HTERT RPE-1 (cell line): ENCODE data around the gene RIPPLY3.

ENCODE experiments used
- in situ Hi-C: fragments of 300-500 bp; cut with MboI; formaldehyde crosslinking; loops from 4 replicates; pipeline ENCODE4 v1.14.3; 2020; ENCODE audit warnings: low sequenced_read_pairs

The RIPPLY3 gene, protein sequence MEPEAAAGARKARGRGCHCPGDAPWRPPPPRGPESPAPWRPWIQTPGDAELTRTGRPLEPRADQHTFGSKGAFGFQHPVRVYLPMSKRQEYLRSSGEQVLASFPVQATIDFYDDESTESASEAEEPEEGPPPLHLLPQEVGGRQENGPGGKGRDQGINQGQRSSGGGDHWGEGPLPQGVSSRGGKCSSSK

DNA sequence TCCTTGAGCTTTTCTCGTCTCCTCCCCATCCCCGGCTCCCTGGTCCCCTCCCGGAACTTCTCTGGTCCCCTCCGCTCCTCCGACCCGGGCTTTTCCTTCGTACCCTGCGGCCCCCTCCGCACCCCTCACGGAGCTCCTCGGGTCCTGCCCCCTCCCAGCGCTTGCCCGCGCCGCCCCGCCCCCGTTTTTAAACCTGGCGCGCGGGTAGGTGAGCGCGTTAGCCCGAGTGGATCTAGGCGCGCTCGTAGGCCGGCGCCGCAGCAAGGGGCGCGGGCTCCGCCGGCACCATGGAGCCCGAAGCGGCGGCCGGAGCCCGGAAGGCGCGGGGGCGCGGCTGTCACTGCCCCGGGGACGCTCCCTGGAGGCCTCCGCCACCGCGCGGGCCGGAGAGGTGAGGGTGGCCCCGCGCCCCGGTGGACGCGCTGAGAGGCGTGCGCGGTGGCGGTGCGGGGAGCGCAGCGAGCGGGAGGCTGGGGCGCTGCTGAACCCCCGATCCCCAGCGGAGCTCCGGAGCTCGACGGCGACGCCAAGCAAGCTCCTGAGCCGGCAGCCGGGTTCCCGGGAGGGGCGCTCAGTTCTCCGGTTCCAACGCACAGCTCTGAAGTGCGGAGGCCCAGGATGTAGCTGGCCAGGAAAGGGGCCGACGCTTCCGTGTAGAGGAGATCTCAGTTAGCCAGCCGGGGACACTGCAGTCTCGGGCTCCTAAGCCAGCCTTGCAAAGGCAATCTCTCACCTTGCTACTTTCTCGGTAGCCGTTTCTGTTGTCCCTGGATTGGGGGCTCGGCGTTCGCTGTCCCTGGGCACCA, at the start of gene RIPPLY3:
RIPPLY3 (plus strand) TSS at position 217 of the 806 bp plus-strand sequence; CDS start at position 288, 71 bp downstream.
- in situ Hi-C loops = no loop called here

DNA sequence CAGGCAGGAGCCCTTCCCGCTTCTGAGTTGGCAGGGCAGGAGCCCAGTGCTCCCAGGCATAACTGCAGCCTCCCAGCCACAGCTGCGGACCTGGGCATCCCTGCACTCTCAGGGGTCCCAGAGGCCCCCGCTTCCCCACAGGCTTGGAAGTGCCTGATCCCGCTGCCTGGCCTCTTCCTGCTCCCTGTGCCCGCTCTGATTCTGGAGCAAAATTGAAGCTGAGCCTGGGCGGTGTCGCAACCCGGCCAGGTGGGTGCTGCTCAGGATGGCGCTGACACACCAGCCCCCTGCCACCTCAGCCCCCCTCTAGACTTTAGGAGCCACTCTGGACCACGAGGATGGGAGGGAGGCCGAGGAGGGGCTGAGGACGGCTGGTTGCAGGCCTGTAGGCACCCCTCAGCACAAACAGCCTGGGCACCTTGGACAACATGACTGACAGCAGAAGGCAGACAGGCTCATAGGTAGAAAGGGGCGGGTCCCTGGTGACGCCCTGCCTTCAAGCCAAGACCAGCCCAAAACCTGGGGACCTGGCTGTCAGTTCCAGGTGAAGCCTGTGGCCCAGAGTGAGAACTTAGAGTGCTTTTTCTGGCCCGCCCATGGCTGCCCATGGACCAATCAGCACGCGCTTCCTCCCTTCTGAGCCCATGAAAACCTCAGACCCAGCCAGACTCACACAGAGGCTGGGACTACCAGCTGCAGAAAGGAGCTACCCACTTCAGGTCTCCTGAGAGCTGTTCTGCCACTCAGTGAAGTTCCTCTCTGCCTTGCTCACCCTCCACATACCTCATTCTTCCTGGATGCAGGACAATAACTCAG, 47.3 kb upstream of the RIPPLY3 start:
- in situ Hi-C loops = no loop called here

GRCh38 chr21:36960676-36961284, 45.7 kb upstream of the RIPPLY3 start:
- in situ Hi-C loops = no loop called here

DNA sequence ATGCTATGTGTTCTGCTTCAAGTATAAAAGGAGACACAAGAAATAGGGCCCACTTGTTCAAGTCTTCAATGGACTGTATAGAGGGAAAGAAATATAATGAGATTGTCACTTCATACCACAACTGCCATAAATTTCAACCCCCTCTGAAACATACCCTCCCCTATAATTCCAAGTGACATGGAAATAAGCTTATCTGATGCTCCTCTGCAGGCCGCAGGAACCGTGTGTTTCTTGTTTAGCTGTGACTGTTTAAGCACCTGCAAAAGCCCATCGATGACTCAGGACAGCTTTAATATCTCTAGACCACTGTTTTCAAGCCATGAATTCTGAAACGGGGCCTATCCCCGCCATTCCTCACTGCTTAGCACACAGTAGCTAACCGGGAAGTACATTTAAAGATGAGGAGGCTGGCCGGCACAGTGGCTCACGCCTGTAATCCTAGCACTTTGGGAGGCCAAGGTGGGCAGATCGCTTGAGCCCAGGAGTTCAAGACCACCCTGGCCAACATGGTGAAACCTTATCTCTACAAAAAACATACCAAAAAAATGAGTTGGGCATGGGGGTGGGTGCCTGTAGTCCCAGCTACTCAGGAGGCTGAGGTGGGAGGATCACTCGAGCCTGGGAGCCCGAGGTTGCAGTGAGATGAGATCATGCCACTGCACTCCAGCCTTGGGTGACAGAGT, 44.3 kb upstream of the RIPPLY3 start:
- in situ Hi-C loops = no loop called here

- in situ Hi-C loops = no loop called here
These were observed 42.1 kb upstream of the RIPPLY3 start for GRCh38 chr21:36964398-36964797.

DNA sequence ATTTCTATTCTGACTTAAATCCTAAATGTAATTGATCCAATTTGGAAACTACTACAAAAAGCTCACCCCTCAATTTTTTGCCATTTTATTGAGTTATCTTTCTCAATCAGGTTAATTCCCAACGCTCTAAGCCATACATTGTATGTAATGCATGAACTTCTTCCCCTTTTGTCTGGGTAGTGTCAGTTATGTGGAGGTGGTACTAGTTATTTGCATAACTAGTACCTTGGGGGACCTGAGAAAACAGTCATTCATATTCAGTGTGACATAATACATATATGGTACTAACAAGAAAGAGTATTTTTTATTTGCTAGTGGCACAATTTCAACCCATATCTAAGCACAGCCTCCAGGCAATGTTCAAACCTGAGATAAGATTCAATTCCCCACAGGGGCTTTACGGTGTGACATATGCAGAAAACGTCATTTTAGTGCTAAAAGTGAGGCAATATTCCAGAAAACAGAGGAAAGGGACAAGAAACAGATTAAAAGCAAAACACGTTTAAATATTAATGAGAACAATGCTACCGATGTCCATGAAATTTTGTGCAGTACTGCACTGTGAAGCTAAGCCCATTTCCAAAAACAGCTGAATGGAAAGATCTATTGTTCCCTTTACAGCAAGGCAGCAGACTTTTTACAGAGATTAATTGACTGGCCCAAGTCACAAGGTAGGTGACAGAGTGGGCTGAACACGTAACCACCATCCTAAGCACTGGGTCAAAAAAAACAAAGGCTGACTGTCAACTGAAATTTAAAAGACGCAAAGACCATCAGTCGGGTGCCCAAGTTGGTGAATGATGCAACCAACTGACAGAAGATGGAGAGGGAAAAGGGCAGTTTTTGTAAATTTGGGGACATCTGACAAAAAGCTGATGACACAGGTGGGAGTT, 41.4 kb upstream of the RIPPLY3 start:
- in situ Hi-C loops = no loop called here

GRCh38 chr21:36965720-36966065, 40.8 kb upstream of the RIPPLY3 start:
- in situ Hi-C loops = no loop called here

- in situ Hi-C loops = no loop called here
These were observed 40.3 kb upstream of the RIPPLY3 start, which contains the start of gene HLCS for GRCh38 chr21:36966066-36966820. HLCS (minus strand) TSS chr21:36966669; CDS start chr21:36966638, 31 bp downstream.

GRCh38 chr21:36966821-36967768, 39.4 kb upstream of the RIPPLY3 start:
- in situ Hi-C loops = no loop called here

DNA sequence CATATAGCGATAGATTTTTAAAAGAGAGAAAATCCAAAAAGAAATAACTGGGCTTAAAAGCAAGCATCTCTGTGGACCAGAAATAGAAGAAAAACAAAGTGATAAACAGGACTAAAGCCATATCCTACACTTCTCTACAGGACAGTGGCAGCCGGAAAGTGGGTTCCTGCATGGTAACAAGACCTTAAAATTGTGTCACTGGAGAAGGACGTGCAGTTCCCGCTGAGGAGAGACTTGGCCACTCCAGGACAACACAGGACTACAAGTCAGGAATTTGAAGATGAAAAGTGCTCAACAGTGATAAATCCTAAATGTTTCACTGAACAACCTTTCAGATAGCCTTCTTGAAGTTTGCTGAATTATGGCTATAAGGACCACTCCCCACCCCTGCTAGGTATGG, 38.1 kb upstream of the RIPPLY3 start:
- in situ Hi-C loops = no loop called here

DNA sequence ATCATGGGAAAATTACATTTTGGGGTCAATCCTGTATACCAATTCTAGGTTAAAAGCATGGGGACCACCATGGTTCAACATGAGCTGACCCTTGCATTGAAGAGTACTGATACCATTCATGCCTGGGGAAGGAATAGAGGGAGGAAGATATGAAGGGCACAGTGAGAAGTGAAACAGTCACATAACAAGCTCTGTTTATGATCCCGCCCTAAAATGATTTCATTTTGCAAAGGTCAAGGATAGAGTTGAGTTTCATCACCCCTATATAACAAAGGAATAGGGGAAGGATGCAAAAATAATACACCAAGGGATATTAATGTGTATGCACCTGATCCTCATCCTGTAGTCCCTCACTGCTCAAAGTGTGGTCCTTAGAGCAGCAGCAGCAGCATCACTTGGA, 37.5 kb upstream of the RIPPLY3 start:
- in situ Hi-C loops = no loop called here

- in situ Hi-C loops = no loop called here
These were observed 32.3 kb upstream of the RIPPLY3 start for GRCh38 chr21:36973986-36974850.

- in situ Hi-C loops = no loop called here
These were observed 31.7 kb upstream of the RIPPLY3 start for GRCh38 chr21:36974851-36975192.

DNA sequence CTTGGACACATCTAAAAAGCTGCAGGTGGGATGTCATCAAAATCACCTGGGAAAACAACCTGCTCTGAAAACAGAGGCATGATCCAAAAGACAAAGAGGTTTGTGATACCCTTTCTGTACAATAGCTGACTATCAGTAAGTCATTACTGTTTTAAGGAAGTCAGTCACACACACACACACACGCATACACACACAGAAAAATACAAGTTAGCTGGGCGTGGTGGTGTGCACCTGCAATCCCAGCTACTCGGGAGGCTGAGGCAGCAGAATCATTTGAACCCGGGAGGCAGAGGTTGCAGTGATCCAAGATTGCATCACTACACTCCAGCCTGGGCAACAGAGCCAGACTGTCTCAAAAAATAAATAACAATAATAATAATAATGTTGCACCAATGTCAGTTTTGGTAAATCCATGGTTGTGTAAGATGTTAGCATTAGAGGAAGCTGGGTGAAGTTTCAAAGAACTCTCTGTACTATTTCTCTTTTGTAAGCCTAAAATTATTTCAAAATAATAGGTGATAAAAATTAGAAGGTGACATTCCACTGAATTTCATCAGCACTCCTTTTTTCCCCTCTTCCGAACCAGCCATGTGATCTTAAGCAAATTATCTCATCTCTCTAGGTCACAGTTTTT, 30.2 kb upstream of the RIPPLY3 start:
- in situ Hi-C loops = no loop called here

DNA sequence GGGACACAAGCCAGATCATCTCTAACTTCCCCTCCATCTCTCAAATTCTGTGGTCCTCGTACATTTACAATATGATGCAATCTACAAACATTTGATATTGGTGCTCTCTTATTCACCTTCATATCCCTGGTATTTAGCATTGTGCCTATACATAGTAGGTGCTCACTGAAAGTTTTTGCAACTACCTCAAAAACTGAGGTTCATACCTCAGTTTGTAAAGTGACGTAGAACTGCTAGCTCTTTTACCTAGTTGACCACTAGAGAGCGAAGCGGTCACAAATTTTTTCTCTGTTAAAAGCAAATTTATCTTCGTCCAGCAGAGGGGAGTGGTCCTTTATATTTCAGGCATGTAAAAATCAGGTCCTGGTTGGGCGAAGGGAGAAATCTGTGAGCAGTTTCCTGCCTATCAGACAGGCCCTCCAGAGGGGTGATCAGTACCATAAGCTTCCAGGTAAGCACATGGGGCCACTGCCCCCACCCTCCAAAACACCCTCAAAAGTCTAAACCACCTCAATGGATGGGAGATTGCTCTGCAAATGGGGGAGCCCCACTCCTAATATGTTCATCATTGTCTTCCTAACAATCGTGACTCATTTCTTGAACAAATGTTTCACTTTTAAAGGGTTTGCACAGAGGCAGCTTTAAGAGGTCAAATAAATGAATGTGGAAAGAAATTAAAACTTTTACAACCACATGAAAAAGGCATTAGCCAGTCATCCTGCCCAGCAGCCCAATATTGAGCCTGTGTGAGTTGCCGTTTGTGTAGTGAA, 29.4 kb upstream of the RIPPLY3 start:
- in situ Hi-C loops = no loop called here
